Ecto neural progenitor cell (in vitro differentiated cells): ENCODE measurements around the gene DDX20.

Experiments used
- DNase-seq: peaks from one replicate; pipeline ENCODE4 v3.0.0-alpha.2; 2018; ENCODE audit warnings: low spot score

The DDX20 gene

DNA sequence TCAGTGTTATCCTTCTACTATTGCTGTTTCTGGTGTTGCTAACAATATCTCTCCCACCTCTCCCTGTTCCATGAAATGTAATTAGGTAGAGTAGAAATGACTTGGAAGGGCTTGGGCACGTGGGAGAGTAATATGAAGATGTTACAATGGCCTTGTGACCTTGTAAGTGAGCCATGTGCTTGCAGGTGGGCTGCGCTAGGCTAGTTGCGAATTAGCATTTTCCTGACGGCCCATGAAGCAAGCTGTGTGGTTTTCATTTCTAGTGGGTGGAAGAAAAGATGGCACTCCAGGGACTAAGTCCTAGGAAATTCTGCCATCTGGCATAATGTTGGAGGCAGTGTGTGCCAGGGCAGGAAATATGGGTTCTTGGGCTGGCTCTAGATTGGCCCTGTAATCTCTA, 7.8 kb upstream of the DDX20 start:
- DNase-seq = no peak

DNA sequence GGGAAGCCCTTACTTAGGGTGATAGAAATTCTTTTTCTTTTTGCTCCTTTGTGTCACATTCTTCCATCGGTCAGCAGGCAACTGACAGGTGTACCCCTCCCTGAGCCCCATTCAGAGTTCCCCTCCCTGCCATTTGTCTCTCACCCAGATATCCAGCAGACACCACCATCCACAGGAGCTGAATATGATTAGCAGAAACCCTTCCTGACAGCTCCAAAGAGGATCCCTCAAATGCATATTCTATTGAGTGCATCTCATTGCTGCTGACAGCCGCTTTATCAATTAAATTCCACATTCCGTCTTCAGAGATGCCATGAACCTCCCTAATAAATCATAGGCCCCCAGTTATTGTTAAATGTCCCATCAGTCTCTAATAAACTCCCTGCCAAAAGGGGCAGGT, 6.1 kb upstream of the DDX20 start:
- no peak for DNase-seq

DNA sequence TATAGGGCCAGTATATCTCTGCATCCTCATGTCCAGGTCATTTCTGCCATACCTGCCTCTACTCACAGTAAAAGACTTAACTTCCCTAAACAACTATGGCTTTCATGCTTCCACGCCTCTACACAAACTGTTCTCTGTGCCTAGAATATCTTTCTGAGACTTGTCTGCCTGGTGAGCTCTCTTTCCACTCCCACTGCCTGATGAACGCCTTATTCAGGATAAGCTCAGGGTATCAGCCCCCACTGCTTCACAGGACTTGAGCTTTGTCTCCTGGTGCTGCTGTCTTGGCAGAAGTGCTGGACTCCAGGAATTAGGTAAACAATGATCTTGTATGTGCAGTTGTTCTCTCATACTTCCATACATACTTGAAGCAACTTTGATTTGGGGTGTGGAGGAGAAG, 4.8 kb upstream of the DDX20 start:
- DNase-seq = no peak

DNA sequence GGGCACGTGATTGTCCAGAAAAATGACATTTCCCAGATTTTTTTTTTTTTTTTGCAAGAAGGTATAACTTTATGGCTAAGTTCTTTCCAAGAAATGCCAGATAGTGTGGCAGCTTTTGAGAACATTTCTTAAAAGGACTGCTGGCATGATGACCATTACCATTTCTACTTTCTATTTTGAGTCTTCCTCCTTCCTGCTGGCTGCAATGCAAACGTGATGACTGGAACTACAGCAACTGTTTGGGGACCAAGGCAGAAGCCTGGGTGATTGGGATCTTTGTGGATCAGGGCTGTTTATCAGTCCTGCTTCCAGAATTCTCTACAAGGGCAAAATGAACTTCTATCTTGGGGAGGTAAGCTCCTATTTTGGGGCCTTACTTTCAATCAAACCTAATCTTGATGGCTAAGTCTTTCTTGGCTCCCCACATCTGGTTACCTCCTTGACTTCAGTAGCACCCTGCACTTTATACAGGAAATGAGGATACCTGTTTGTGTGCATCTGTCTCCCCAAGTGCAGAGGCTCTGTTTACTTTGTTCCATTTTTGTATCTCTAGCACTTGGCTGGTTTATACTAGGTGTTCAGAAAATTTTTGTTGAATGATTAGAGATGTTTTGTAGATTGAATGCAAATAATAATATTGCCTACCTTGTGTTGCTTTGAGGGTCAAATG, 3.7 kb upstream of the DDX20 start:
- no peak for DNase-seq

DNA sequence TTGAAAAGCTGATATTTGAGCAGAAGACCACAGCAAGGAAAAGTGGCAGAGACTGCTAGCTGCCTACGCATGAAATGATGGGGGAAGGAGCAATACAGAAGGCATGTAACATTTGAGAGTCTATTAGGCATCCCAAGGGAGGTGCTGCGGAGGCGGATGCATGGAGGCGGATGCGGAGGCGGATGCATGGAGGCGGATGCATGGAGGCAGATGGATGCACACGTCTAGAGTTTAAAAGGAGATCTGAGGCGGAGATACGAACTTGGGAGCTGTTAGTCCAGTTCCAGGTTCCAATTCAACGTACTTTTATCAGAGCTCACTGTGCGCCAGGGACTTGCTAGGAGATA, 744 bp upstream of the DDX20 start:
- DNase-seq = no peak

DNA sequence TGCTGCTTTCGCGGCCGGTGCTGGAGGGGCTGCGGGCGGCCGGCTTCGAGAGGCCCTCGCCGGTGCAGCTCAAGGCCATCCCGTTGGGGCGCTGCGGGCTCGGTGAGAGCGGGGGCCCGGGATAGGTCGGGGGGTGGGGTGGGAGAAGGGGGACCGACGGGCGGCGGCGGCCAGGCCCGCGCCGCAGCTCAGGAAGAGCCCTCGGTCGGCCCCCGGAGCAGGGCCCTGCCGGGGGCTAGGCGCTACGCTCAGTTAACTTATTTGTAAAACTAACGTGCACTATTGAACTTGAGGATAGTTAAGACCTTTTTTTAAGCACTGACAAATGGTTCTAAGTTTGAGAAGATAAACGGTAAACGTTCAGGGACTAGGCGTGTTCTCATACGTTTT, 418 bp downstream of the DDX20 start:
- DNase-seq = no peak

DNA sequence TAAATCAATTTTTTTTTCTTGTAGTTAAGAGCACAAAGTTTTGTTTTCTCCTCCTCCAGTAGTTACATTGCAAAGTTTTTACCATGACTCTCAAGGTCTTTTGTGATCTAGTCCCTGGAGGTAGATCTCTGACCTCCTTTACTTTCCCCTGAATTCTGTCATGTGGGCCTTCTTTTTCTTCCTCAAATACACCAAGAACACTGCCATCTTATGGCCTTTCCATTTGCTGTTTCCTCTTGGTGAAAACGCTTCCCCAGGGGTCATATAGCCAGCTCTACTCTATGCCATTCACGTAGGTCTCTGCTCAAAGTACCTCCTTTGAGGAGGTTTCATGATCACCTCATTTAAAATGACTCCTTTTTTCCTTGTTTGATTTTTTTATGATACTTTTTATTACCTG, 2.7 kb downstream of the DDX20 start:
- no peak for DNase-seq

DNA sequence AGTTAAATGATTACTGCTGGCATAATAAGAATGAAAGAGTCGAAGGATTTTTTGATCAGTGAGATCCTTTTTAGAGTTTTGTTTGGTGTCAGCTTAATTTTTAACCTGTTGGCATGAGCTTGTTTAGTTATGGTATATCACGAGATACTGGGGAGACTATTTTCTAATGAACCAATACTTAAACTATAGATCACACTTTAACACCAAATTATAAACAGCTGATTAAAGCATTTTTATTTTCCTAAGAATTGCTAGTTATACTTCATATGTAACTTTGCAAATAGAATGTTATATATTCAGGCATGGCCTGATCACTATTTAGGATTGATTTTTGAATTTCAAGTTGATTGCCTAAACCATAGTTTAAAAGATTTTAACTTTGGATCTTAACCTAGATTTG, 6.0 kb downstream of the DDX20 start:
- DNase-seq = no peak

DNA sequence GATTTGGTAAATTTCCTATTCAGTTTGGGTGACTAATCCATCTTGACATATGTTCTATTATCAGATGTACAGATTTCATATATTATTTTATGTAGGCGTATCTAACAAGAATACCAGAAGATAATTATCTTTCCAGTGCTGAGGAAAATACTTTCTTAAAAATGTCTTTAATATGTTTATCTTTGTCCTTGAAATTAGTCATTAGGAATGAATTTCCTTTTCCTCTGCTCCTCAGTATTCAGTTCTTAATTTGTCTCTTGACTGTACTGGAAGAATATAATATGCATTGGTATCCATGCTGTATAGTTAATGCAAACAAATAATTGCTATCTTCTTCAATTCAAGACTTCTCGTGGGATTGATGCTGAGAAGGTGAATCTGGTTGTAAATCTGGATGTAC, 6.6 kb downstream of the DDX20 start:
- no peak for DNase-seq

DNA sequence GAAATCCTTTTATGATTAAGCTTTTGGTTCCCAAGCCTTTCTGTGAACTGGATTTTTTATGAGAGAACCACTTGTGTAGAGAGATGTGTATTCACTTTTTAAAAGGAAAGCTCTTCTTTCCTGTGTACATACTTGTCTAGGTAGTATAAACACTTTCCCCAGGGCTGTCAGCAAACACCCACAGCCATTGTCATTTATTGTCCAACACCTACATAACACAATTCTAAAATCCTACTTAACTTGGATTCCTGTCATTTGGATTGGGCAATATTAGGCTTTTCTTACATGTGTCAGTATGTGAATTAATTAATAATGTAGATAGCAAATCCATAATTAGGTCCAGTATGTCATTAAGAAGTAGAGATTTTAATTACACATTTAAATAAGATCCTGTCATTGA, 12.3 kb downstream of the DDX20 start:
- DNase-seq = no peak

DNA sequence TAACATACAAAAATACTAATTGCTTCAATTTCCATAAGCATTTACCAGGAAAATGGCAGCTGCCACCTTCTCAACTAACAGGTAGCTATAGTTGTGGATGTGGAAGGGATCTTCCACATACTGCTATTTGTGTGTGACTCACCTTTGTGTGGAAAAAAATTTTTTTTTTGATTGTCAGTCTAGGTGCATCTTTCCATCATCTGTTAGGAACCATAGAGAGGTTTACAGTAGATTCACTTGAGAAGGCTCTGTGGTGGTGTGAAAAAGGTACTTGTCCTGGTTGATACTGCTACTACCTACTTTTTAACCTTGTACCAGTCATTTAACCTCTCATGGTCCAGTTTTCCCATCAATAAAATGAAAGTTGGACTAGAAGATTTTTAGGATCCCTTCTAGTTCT, 12.9 kb downstream of the DDX20 start:
- no peak for DNase-seq

DNA sequence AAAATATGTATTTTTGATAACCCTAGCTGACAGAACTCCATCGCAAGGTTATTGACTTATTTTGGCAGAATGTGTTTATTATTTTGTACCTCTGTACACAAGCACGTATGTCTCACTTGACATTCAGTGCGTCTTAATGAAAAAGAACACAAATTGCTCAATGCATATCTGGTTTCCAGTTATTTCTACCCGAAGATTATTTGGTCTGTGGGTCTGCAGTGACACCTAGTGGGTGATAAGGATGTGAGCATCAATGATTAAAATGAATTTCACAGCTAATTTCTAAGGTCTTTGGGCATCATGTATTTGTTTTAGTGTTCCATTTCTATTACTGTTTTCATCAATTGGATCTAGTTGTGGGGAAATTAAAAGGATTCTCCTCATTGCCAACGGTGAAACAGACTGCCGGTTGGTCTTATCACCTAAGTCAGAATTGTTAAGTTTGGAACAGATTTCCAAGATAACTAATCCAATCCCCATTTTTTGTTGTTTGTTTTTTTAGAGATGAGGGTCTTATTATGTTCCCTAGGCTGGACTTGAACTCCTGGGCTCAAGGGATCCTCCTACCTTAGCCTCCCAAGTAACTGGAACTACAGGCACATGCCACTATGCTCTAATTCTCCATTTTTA, 13.9 kb downstream of the DDX20 start:
- no peak for DNase-seq

DNA sequence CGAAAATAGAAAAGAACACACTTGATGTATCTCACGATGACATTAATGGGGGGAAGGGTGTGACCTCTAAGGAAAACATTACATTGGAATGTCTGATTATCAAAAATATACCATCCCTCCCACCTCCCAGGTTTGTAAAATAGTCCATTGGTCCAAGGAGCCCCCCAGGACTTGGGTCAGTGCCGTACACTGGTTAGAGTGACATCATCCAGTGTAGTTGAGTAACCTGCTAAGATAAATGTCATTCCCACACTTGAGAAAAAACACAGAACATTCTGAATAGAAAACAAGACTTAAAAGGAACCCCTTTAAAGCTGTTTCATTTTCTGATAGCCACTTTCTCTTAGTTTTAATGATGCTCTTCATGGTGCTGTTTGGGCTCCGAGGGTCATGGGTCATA, 15.2 kb downstream of the DDX20 start:
- no peak for DNase-seq

DNA sequence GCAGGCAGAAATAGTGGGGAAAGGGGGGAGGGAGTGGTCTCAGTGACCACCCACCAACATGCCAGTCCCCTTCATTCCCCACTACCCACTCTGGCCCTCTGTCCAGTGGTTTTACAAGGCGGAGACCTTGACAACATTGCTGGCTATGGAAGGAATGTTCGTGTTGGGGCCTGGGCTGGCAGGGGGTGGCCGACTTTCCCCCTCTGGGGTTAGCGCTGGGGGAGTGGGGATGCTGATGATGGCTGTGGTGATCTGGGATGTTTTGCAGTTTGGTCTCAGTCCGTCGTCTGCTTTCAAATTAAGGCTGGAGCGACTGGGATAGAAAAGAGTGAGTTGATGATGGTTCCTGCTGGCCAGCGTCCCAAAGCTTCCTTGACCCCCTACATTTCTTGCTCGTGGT, 20.3 kb downstream of the DDX20 start:
- no peak for DNase-seq

DNA sequence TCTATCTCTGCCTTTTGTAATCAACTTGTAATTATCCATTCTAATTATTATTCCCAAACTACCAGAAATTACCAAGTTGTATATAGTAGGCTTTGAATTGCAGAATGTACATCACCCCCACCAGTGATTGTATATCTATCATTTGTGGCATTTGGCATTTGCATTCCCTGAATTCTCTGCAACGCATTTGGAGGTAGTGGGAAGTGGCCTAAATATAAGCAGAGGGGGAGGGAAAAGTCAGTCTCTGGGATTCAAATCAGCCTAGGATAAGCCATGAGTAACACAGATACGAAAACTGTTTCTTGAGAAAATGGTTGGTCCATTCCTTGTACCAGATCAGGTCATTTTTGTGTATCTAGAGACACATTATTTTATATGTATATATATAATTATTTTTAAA, 20.7 kb downstream of the DDX20 start:
- no peak for DNase-seq

DNA sequence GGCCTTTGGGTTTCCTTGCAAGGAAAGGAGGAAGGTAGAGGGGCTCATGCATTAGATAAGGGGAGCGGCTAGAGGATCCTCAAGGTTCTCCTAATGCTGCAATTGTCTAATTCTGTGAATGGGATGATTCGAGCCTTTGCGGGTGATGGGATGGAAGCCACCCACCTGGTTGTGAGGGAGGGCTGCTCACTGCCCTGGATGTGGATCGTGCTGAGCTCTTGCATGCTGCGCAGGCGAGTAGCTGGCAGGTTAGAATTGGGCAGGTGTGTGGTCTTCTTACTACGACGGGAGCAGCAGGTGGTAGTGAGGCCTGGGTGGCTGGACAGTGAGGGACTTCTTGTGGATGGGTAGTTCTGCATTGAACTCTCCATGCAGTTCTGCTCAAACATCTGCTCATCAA, 21.2 kb downstream of the DDX20 start:
- no peak for DNase-seq

DNA sequence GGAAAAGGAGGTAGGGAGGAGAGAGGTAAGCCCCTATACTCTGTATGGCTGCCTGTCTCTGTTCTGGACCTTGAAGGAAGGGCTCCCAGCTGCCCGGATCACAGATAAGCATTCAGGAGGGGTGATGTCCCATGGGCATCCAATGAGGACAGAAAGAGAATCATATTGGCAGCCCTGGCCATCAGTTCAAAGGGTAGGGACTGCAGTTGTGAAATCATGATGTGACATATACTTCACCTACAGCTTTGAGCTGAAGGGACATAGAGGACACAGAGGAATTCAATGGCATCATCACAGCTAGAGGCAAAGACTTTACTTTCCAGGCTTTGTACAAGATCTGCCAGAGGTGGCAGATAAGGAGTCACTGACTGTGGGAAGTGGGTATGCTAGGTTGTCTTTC, 21.6 kb downstream of the DDX20 start:
- DNase-seq = no peak

DNA sequence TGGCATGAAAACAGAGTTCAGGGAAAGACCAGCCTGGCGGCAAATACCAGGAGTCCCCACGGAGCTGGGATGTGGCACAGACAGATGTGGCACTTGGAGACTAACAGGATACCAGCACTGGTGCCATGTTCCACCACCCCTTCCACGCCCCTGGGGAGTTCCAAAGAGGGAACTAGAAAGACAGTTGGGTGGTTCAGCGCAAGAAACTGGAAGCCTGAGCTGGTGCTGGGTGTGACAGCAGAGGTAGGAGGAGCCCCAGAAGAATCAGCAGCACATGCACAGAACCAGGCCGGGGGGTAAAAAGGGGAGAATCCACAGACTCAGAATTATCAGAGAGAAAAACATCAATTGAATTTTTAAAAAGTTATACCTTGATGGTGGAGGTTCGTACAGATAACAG, 22.4 kb downstream of the DDX20 start:
- DNase-seq = no peak

DNA sequence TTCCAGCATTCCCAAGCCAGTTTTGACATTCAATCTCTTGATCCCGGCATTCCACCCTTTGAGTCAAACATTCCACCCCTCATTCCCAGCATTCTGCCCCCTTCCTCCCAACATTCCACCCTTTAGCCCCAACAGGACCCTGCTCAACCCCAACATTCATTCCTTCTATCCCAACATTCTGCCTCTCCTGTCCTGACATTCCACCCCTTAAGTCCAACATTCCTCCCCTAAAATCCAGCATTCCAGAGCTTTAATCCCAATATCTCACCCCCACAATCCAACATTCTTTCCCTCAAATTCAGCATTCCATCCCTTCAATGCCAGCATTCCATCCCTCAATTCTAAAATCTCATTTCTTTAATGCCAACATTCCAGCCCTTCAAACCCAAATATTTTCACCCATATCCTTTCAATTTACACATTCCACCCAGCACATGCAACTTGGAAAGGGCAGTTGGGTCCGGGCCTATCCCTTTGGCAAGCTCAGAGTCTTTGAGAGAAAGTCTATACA, 22.9 kb downstream of the DDX20 start:
- DNase-seq = no peak

DNA sequence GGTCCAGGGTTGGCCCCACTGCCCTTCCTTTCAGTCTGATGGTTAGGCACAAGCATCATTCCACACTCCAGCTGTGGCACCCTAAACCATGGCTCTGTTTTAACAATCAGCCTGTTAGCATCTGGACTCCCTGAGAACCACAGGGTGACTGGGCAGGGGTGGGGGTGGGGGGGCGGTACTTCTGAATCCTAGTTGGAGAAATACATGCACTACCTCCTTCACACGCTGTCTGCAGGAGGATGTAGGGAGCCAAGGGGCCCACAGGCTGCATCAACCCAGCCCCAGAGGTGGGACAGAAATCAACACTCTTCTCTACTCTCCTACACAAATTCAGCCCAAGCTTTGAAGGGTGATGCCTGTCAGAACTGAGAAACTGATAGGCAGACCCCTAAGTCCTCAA, 23.8 kb downstream of the DDX20 start:
- DNase-seq = no peak

DNA sequence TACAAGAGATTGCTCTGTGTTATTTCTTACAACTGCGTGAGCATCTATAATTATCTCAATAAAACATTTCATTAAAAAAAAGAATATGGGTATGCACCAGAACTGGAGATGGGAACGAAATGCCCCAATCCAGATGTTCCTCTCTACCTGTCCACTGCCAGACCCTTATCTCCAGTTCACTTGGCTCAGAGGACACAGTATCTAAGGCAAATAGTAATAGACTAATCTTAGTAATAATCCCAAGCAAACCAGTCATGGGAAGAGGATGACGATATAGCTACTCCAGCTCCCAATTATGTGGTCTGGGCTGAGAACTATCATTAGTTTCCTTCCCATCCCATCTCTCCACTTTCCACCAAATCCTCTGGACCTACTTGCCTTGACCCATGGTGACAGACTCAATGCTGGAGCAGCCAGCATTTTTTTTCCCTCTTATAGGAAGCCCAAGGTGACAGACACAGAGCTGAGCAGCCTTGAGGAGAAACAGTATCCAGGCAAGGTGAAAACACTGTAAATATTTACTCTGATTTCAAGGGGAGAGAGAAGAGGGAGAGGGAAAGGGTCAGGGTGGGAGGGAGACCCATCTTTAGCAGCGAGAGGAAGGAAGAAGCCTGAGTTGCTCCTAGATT, 28.7 kb downstream of the DDX20 start:
- DNase-seq = no peak

DNA sequence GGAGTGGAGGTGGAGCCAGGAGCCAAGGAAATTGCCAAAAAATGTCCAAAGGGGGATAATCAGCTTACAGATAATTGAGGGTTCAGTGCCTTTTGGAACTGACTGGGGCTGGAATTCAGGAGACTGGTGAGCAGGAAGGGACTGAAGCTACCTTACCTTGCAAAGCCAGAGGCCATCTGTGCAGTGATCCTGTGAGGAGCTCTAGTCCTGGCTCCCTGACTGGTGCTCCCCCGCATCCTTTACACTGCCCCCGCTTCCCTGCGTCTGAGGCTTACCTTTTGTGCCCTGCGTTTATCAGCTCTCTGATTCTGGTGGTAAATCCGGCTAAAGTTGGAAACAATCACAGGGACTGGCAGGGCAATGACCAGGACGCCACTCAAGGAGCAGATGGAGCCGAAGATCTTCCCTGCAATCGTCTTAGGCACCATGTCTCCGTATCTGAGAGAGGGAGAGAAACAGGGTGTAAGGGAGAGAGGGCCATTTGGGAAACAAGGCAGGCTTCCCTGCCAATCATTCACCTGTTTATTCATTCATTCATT, 31.0 kb downstream of the DDX20 start:
- DNase-seq = no peak

DNA sequence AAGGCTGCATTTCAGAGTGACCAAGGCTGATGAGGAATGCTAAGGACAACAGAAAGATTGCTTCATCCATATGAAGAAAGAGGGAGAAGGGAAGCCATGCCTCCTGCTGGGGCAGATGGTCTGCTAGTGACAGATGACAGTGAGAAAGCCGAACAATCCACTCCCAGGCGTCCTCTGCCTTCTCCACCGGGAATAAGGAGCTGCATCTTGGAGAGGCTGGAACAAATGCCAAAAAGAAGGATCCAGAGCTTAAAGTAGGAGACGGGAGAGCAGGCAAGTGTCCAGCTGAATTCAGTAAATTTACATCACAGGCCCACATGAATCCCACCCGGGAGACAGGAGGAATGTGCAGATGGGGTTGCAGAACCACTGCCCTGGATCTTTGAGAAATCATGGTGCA, 33.4 kb downstream of the DDX20 start:
- DNase-seq = no peak
